GM18511 (cell line): ENCODE results near the gene ICAM2.
"Not testable (repeated sequence)": the region's sequence is repeated elsewhere in the genome, so short reads cannot be mapped to it uniquely, and the experiment has no call there.

Experiments used
- ATAC-seq: cut with Tn5 transposase; IDR thresholded peaks from one replicate; pipeline ENCODE4 v1.9.1; 2021; ENCODE audit warnings: mild to moderate bottlenecking, moderate library complexity; ENCODE audit not compliant: unreplicated experiment

ICAM2 gene

DNA sequence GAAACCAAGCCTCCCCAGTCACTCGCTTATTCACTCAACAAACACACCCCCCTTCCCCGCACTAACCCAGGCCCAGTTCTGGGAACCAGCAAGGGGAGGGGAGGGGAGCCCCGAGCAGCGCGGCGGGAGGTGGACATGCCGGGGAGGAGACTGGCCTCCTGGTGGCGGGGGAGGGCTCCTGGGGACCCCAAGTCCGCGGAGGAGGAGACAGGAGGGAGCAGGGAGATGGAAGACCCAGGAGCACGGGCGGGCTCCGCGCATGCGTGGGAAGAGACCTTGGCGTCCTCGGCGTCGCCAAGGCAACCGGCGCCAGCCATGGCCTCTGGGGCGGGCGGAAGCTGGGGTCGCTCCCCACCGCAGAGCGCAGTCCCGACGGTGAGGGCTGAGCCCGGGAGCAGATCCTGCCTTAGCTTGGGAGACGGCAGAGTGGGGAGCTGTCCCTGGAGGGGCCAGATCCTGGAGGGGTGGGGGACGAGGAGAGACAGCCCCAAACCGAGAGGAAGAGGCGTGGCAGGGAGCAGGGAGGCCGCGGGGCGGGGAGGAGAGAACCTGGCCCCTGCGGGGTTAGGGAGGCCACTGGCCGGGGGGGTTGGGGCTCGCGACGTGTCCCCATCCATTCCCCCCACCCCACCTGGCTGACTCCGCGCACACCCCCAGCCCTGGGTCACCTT lies 22.2 kb downstream of the ICAM2 start, which contains the start of gene PRR29:
Gene PRR29, plus strand, starts transcription at position 302 of the 671 bp plus-strand sequence. Its CDS starts 14 bp downstream, at position 316.
- peak; percentile 69 for ATAC-seq

GRCh38 chr17:63997341-63998048 lies 22.9 kb downstream of the ICAM2 start:
- no peak for ATAC-seq

DNA sequence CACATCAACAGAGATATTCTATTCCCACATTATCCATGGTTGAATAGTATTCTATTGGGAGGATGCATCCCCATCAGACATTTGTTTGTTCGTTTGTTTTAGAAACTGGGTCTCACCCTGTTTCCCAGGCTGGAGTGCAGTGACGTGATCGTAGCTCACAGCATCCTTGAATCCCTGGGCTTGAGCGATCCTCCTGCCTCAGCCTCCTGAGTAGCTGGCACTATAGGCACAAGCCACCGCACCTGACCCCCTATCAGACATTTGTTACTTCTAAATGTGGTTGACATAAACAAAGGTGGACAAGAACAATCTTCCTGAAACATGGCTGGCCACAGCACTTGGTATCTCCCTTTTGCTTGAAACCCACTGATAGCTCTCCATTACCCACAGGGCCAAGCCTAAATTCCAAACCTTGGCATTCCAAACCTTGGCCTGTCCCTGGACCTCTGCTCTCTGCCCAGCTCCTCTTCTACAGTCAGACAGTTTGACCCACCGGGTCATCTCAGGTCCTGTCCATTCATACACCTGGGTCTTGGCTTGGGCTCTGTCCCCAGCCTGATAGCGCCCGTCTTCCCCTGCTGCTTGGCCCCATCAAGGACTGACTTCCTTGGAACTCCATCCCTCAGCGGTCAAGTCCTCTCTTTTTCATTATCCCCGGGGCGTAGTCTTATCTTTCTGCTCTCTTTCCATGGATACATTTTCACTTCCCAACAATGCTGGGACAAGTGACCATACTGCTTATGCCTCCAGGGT lies 23.8 kb downstream of the ICAM2 start:
- ATAC-seq, result no peak

DNA sequence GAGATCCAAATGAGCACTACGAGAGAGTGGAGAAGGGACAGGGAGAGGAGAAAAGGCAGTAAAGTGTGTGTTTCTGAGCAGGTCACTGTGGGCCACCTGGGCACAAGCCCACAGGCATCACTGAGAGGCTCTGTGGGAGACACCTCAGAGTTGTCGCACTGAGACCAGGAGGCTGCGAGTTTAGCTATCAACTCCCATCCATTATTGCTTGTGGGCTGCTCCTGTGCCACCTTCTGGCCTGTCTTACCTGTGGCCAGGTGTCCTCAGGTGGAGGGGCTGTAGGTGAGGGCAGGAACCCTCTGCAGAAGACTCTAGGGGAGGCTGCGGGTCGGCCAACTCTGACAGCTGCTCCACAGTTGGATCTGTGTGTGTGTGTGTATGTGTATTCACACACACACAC lies 24.8 kb downstream of the ICAM2 start:
- no peak for ATAC-seq

GRCh38 chr17:63993368-63993985 lies 27.0 kb downstream of the ICAM2 start:
- ATAC-seq, result no peak

GRCh38 chr17:63991611-63992010 lies 28.8 kb downstream of the ICAM2 start:
- ATAC-seq, result no peak

DNA sequence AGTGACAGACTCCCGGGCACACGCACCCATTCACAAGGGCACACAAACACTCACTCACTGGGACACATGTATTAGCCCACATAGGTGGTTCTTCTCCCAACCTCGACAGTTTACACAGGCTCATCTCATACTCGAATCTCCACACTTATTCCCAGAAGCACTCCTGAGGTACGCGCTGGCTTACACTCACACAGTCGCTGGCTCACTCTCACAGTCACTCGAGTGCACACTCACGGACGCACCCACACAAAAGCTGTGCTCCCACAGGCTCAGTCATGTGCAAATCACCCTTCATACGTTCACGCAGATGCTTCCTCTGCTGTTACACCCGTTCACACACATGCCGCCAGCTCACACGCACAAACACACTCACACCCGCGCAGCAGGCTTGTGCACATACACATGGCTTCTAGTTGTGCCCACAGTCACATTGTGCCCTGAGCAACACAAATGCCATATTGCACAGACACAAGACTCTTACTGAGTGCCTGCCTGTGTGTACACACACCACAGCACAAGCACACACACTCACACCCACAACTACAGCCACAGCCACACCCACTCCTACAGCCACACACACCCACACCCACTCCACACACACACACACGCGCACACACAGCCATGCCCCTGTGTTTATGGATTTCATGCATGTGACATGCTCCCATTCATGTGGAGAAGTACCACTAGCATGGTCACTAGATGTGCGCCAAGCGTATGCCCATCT lies 30.6 kb downstream of the ICAM2 start:
- ATAC-seq, result no peak

GRCh38 chr17:63988741-63989621 lies 31.5 kb downstream of the ICAM2 start:
- ATAC-seq, result no peak

DNA sequence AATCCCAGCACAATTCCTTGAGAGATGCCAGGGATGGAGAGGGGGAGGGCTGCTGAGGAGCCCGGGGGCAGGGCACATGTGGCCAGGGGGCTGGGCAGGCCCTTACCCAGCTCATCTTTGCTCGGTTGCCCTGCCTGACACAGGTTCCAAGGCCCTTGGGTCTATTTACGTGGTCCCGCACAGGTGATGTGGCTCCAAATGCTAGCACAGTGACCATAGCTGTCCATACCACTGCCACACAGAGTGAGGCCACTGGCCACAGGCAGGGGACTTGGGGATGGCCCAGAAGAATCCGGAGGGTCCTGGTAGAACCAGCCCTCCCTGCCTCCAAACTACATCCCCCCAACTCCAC lies 32.3 kb downstream of the ICAM2 start:
- ATAC-seq, result no peak

DNA sequence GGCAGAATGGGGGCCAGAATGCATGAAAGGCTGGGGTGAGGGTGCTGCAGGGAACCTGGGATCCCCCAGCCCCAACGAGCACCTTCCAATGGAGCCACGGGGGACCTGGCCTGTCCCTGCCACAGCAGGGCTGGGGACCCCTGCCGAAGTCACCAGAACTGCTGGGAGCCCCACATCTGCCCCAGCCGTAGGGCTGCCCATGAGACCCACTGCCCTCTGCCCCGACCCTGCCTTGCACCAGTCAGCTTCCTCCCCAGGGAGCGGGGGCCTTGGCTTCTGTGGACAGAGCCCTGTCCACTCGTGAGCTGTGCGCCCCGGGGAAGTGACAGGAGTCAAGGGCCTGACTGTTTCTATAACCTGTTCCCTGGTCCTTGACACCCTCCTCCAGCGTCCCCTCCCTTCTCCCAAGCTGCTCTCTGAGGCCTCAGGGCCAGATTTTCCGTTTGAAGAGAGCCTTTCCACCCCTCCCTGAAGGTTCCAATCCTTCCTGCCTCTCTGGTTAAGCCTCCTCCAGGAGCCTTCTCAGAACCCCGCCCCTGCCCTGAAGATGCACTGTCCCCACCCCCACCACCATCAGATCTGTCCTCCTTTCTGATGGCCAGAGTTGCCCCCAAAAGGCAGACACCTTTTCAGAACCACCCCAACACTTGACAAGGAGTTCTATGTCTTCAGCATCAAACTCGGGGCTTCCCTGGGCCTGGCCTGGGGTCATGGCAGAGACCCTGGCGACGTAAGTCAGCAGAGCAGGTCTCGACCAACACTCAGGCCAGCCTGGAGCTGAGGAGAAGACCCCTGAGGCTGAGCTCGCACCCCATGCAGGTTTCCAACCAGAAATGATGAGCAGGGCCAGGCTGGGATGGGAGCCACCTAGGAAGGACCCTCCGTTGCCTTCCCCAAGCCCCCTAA lies 33.0 kb downstream of the ICAM2 start:
- ATAC-seq, result no peak

GRCh38 chr17:63986821-63987220 lies 33.6 kb downstream of the ICAM2 start:
- no peak for ATAC-seq

- ATAC-seq, result no peak
Measured at GRCh38 chr17:63985387-63986140, 34.9 kb downstream of the ICAM2 start.

DNA sequence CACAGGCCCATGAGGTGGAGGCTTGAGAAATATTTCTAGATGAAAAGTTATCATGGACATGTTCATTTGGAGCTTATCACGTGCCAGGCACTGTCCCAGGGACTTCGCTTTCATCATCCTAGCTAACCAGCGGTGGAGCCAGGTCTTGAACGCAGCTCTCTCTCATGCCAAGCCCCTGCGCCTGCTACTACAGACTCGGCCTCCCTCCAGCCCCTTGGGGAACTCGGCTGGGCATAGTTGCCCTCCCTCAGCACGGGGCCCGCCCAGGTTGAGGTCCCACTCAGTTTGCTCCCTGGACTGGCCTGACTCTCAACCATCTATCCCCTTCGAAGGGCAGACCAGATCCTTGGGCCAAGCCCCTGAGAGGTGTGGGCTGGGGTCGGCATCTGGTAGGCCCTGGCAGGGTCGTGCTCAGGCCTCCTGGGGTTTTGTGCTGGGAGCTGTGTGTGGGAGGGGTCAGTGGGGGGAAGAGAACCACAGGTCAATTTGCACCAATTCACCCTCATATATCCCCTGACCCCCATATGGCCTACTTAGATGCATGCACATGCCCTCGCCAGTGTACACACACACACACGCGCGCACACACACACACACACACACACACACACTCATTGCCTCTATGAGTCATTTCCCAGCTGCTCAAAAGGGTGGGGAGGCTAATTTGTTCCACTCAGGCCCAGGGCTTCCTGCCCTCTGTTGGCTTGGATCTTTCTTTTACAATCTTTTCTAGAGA lies 35.6 kb downstream of the ICAM2 start:
- no peak for ATAC-seq

GRCh38 chr17:63984236-63984635 lies 36.2 kb downstream of the ICAM2 start:
- ATAC-seq, result no peak

- ATAC-seq, result no peak
Measured at GRCh38 chr17:63983320-63983719, 37.1 kb downstream of the ICAM2 start.

DNA sequence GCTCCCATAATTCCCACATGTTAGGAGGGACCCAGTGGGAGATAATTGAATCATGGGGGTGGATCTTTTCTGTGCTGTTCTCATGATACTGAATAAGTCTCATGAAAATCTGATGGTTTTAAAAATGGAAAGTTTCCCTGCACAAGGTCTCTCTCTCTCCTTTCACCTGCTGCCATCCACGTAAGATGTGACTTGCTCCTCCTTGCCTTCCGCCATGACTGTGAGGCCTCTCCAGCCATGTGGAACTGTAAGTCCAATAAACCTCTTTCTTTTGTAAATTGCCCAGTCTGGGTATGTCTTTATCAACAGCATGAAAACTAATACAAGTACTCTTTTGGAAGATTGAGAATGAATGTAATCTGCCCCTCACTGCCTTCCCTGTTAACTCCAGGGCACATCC lies 37.8 kb downstream of the ICAM2 start:
- ATAC-seq, result not testable (repeated sequence)
